Activated CD4-positive, alpha-beta T cell treated with anti-CD3 and anti-CD28 coated beads, Interleukin-2, amount 50 U/mL, for 4 hours (primary cell): ENCODE results near the gene MSGN1.

Source experiments
- DNase-seq, 2 experiments: peaks; one replicate each; pipeline ENCODE4 v3.0.0-alpha.2; 2020

Gene MSGN1

DNA sequence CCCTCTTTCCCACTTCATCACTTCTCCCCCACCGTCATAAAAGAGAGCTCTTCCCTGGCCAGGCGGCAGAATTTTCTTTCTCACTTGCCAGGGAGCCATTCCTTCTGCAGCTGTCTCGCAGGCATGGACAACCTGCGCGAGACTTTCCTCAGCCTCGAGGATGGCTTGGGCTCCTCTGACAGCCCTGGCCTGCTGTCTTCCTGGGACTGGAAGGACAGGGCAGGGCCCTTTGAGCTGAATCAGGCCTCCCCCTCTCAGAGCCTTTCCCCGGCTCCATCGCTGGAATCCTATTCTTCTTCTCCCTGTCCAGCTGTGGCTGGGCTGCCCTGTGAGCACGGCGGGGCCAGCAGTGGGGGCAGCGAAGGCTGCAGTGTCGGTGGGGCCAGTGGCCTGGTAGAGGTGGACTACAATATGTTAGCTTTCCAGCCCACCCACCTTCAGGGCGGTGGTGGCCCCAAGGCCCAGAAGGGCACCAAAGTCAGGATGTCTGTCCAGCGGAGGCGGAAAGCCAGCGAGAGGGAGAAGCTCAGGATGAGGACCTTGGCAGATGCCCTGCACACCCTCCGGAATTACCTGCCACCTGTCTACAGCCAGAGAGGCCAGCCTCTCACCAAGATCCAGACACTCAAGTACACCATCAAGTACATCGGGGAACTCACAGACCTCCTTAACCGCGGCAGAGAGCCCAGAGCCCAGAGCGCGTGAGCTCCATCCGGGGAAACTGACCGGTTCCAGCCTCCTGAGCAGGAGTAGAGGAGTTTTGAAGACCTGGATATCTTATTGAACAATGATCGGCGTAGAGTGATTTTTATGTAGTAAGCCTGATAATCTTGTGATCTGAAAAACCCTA is at the start of gene MSGN1:
Gene MSGN1 (plus strand): TSS at position 65 of the 850 bp plus-strand sequence. CDS start 59 bp downstream, at position 124.
- DNase-seq, result no peak

DNA sequence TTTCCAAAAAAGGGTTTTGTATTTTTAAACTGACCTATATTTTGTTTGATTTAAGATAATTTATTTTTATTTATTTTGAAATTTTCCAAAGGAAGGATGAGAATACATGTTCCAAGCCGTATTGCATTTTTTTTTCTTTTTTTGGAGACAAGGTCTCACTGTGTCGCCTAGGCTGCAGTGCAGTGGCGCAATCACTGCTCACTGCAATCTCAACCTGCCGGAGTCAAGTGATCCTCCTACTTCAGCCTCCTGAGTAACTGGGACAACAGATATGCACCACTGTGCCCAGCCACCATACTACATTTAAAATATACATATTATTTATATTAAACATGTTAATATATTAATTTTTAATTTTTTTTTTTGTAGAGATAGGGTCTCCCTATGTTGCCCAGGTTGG is 47.4 kb upstream of the MSGN1 start:
- DNase-seq, result no peak

- no peak for DNase-seq
These were observed 44.3 kb upstream of the MSGN1 start for GRCh38 chr2:17771956-17772355.

DNA sequence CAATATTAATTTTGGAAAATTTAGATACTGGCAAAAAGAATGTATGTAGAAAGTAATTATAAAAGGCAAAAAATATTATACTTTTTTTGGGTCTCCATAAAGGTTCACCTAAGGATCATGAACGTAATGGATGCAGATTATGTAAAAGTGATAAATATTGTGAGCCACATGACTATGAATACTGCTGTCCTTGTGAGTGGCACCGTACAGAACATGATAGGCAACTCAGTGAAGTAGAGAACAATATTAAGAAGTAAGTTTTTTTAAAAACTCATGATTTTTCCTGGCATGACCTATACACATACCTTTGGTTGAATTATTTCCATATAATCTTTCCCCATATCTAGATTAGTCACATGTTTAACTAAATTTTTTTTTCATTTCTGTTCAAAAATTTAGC is 43.7 kb upstream of the MSGN1 start:
- no peak for DNase-seq

DNA sequence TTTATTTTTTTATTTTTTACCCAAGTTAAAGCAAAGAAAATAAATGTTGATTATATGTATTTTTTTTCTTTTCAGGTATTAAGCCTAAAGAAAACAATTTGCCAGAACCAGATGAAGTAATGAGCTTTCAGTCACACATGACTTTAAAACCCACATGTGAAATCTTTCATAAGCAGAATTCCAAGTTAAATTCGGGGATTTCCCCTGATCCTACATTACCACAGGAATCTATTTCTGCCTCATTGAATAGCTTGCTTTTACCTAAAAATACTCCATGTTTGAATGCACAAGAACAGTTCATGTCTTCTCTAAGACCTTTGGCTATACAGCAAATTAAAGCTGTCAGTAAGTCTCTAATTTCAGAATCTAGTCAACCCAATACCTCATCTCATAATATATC is 35.7 kb upstream of the MSGN1 start:
- no peak for DNase-seq

DNA sequence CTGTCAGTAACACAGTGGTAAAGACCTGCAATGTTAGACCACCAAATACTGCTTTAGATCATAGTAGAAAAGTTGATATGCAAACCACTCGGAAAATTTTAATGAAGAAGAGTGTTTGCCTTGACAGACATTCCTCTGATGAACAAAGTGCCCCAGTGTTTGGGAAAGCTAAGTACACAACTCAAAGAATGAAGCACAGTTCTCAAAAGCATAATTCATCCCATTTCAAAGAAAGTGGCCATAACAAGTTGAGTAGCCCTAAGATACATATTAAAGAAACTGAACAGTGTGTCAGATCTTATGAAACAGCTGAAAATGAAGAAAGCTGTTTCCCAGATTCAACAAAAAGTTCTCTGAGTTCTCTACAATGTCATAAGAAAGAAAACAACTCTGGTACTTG is 34.8 kb upstream of the MSGN1 start:
- no peak for DNase-seq

- no peak for DNase-seq
These were observed 29.5 kb upstream of the MSGN1 start for GRCh38 chr2:17786727-17787126.

DNA sequence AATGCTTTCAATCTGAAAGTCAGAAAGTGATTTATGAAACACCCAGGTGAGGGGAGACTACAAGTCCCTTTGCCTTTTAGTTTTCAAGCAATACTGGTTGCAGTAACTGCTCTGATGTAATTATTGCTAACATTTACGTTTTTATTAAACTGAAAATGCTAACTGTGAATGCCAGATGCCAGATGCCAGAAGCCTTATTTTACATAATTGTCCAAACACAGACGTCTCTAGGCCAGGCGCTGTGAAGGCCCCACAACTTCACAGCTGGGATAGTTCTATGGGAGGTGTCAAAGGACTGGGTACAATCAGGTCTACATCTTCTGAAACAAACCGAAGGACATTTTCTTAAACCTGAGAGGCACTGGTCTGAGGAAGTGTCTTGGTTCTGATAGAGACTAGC is 27.5 kb upstream of the MSGN1 start:
- no peak for DNase-seq

DNA sequence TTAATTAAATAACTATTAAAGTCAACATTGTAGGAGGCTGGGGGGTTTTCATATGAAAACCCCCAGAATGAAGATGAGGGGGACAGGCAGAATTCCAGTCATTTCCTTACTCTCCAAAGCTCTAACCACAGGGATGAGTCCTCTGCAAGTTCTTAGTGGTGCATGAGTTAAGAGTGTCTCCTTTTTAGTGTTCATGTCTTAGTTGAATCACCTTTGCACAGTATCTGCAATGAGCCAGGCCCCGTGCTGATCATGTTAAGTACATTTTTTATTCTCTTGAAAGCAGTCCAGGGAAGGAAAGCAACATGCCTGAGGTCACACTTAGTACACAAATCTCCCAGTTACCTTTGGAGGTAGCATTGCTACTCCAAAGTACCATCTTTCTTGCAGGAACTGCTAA is 25.7 kb upstream of the MSGN1 start:
- DNase-seq, result no peak

DNA sequence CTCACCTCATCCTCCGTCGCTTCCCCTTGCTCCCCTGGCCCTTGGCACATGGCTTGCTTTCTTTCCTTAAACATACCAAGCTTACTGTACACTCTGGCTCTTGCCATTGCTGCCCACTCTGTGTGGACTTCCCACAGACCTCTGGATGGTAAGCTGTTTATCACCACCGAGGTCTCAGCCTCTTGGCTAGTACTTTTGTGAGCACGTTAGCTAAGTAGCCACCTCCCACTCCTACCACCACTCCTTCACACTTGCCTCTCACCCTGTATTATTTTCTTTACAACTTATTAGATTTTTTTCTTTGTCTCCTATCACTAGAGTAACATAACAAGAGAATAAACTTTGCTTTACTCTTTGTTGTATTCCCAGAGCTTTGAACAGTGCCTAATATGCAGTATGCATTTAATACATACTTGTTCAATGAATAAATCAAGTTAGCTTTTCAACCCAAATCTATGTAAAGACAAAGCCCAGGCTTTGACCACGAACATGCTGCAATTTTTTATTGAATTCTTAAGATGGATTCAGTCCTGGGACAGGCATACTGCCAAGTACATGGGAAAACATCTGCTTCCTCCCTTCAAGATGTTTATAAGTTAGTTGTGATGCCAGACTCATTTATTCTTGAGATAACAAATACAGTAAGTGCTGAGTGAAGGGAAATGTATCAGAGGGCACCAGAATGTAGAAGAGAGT is 25.0 kb upstream of the MSGN1 start:
- DNase-seq, result no peak

GRCh38 chr2:17791817-17792130 is 24.5 kb upstream of the MSGN1 start:
- no peak for DNase-seq

- no peak for DNase-seq
These were observed 23.7 kb upstream of the MSGN1 start for GRCh38 chr2:17792515-17792914.

- no peak for DNase-seq
These were observed 23.0 kb upstream of the MSGN1 start for GRCh38 chr2:17793296-17793695.

DNA sequence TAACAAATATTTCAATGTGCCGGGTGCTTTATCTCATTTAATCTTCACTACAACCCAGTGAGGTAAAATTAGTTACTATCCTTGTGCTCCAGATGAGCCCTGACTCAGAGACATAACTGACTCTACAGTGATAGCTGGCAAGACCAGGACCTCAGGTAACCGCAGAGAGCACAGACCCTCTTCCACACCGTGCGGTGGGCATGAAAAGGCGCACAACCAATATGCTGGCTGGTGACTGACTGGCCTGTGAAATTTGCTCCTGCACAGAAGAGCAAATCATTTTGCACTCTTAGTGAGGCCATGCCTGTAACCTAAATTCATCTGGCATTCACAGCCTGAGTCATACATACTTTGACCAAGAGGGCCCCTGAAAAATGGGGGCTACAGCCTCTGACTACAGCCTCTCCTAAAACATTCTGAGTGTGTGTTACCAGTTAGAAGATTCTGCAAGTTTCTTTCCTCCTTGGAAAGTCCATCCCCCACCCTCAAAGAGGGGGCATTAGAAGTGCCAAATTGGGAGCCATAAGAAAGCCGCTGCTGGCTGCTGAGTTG is 22.4 kb upstream of the MSGN1 start:
- no peak for DNase-seq

GRCh38 chr2:17795309-17795708 is 21.0 kb upstream of the MSGN1 start:
- no peak for DNase-seq

GRCh38 chr2:17798338-17798737 is 17.9 kb upstream of the MSGN1 start:
- no peak for DNase-seq

DNA sequence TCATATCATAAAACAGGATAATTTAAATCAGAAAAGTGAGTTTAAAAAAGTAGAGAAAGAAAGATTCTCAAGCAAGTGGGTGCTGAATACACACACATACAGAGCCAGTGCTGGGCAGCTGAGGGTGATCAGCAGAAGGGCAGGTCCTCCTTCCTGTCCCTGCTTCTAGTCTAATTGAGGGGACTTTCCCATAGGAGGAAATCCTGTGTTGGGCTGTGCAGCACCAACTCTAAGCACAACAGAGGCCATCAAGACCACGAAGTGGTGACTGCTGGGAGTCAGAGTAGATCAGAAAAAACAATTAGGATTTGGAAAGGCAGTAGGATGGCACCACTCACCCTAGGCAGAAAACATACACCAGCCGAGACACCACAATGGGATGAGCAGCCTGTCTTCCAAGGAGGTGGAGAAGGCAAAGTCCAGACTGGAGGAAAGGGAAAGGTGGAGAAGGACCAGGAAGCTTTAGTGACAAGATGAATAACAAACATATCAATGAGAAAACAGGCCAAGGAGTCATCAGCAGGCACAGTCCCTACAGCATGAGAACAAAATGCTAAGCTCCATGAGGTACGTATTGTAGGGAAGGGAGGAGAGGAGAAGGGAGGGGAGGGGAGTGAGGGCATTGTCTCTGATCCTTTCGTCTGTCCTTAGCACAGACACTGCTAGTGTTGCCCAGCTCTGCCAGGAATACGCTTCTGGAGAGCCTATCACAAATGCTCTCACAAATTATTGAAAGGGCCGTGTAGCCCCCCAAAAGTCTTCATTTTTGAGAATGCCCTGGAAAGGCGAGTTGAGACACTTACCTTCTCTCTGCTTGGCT is 16.7 kb upstream of the MSGN1 start:
- no peak for DNase-seq

GRCh38 chr2:17800219-17800618 is 16.0 kb upstream of the MSGN1 start:
- no peak for DNase-seq

- DNase-seq, result no peak
These were observed 15.4 kb upstream of the MSGN1 start for GRCh38 chr2:17800693-17801458.

GRCh38 chr2:17803497-17803896 is 12.8 kb upstream of the MSGN1 start:
- DNase-seq, result no peak

GRCh38 chr2:17804358-17804757 is 11.9 kb upstream of the MSGN1 start:
- DNase-seq, result no peak

DNA sequence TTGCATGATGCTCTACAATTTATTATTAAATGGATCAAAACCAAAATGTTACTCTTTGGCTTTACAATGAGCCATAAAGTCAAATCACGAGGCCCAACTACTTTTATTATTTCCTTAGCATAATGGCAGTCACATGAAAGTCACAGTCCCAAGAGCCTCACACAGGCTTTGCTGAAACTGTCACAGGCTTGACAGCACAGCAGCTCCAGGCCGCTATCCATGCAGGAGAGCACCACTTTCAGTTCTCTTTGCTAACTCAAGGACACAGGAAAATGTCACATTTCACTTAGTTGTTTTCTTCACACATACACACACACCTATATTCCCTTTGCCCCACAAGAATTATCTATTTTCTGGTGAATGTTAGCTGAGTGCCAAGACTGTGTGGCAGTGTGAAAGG is 11.1 kb upstream of the MSGN1 start:
- no peak for DNase-seq
